Activated T-helper 2 cell treated with anti-CD3 and anti-CD28 coated beads, Interferon-gamma antibody, Interleukin-2, Interleukin-4, amounts not matched to agents 10 μg/mL and 5 μg/mL and 100 μg/mL, durations not matched to agents 14 hours and 24 hours and 36 hours (primary cell): ENCODE data around the gene DNAJC16. TPM values are rescaled to one million over a fixed set of nuclear protein-coding genes. Genes with fewer than 3 reads are reported as not detected.

Source experiments
- DNase-seq: peaks from one replicate; pipeline ENCODE4 v3.0.0; 2021; ENCODE audit warnings: low spot score
- H3K27ac Mint-ChIP-seq: one replicate; pipeline ENCODE4 v1.8.0; 2021; ENCODE audit warnings: mixed read lengths
- H3K27me3 Mint-ChIP-seq: one replicate; pipeline ENCODE4 v1.8.0; 2021; ENCODE audit warnings: low read depth, mixed read lengths
- H3K36me3 Mint-ChIP-seq: one replicate; pipeline ENCODE4 v1.8.0; 2021; ENCODE audit warnings: low read depth, mixed read lengths
- H3K4me1 Mint-ChIP-seq: one replicate; pipeline ENCODE4 v1.8.0; 2021; ENCODE audit warnings: low read depth, mixed read lengths
- H3K4me3 Mint-ChIP-seq: one replicate; pipeline ENCODE4 v1.8.0; 2021; ENCODE audit warnings: low read depth, mild to moderate bottlenecking, moderate library complexity, mixed read lengths
- H3K9me3 Mint-ChIP-seq: one replicate; pipeline ENCODE4 v1.8.0; 2021; ENCODE audit warnings: mixed read lengths
- intact Hi-C: fragments of 100-400 bp; cut with micrococcal nuclease; formaldehyde crosslinking; loops from one replicate; pipeline ENCODE4 v1.15.1; 2023
- total RNA-seq: library from RNA; stranded (reverse); gene quantifications from 2 replicates; pipeline ENCODE4 v1.2.3, GENCODE V29; 2022

DNAJC16 gene
- total RNA-seq, 1 donor from 2014 or later: 18.7 TPM

GRCh38 chr1:15616373-15617172 is 89.9 kb downstream of the DNAJC16 start:
- Mint-ChIP-seq H3K4me3 (peak overlapping the region; percentile 85), H3K4me1 (peaks cover 26% of the 10 kb centered on the region), H3K36me3 (peaks cover 24% of the 10 kb centered on the region), H3K27ac (peak overlapping the region; percentile 95), H3K9me3 (no peaks in the 10 kb centered on the region), H3K27me3 (no peaks in the 10 kb centered on the region)
- no peak for DNase-seq
- intact Hi-C loops: loop anchor here (1.0 to 10.0 kb wide), 5 partner anchors 66 to 751 kb away; partner anchors contain the start of genes DNAJC16, PLEKHM2, SZRD1 and ZBTB17

- Mint-ChIP-seq H3K27me3 (no peaks in the 10 kb centered on the region), H3K36me3 (peaks cover 24% of the 10 kb centered on the region), H3K4me3 (peak within 1 kb of the TSS; percentile 85), H3K27ac (peak within 1 kb of the TSS; percentile 95), H3K4me1 (peaks cover 31% of the 10 kb centered on the region), H3K9me3 (no peaks in the 10 kb centered on the region)
- intact Hi-C loops: loop anchor here (1.0 to 10.0 kb wide), 5 partner anchors 65 to 750 kb away; partner anchors contain the start of genes DNAJC16, PLEKHM2, SZRD1 and ZBTB17
- DNase-seq: peak; percentile 93
Observed at GRCh38 chr1:15617173-15618076, 90.8 kb downstream of the DNAJC16 start, which contains the start of gene DDI2. Gene DDI2 (plus strand): TSS chr1:15617458. CDS start chr1:15617671, 213 bp downstream.

DNA sequence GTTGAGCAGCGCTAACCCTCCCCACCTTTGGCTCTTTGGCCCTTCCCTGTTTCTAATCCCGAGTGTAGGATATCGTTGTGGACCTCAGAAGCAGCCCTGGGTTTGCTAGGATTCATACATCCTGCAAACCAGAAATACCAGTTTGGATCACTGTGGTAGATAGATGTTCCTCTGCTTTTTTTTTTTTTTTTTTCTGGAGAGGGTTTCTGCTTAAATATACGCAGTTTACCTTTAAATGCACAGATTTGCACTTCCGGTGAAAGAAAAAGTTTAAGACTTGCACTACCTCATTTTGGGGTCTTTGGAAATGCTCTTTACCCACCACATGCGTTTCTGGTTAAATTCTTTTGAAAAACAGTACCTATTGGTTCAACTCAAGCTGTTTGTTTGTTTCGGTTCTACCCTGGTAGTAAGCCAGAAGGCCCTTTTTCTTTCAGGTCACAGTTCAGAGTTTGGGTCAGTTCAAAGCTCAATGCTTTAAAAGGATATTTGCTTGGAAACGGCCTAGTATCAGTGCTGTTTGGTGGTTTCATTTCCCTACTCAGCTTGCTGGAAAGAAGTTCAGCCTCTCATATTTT is 91.5 kb downstream of the DNAJC16 start:
- intact Hi-C loops: loop anchor here (5.0 to 10.0 kb wide), 3 partner anchors 64 to 357 kb away; partner anchors contain the start of genes PLEKHM2 and ZBTB17
- H3K4me1 Mint-ChIP-seq: peaks cover 38% of the 10 kb centered on the region
- peaks cover 27% of the 10 kb centered on the region for H3K36me3 Mint-ChIP-seq
- peak overlapping the region; percentile 85 for H3K4me3 Mint-ChIP-seq
- H3K27me3 Mint-ChIP-seq: no peaks in the 10 kb centered on the region
- no peaks in the 10 kb centered on the region for H3K9me3 Mint-ChIP-seq
- peak overlapping the region; percentile 86 for H3K27ac Mint-ChIP-seq
- no peak for DNase-seq

GRCh38 chr1:15618655-15619525 is 92.2 kb downstream of the DNAJC16 start:
- no peaks in the 10 kb centered on the region for H3K27me3 Mint-ChIP-seq
- H3K4me3 Mint-ChIP-seq: peak overlapping the region; percentile 85
- peaks cover 38% of the 10 kb centered on the region for H3K4me1 Mint-ChIP-seq
- peaks cover 27% of the 10 kb centered on the region for H3K36me3 Mint-ChIP-seq
- DNase-seq: no peak
- peak overlapping the region; percentile 86 for H3K27ac Mint-ChIP-seq
- H3K9me3 Mint-ChIP-seq: no peaks in the 10 kb centered on the region
- intact Hi-C loops: loop anchor here (5.0 to 10.0 kb wide), 3 partner anchors 63 to 356 kb away; partner anchors contain the start of genes PLEKHM2 and ZBTB17

DNA sequence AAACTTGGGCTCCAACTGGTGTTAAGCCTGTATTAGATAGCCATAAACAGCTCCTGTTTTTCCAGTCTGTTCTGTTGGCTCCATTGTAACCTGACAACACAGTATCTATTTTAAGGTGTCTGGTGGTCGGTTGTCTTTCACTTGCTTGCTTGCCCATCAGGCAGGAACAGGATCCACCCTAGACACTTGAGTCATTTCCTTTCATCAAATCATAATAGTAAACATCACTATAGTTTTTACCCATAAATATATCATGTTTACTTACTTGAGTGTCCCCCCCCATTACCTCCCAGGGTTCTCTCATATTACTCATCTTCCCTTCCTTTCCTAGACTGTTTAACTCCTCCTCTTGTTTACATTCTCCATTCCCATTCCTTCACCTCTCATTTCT is 93.5 kb downstream of the DNAJC16 start:
- Mint-ChIP-seq H3K4me3 (peak overlapping the region; percentile 55), H3K4me1 (peaks cover 45% of the 10 kb centered on the region), H3K27me3 (no peaks in the 10 kb centered on the region), H3K36me3 (peaks cover 30% of the 10 kb centered on the region), H3K9me3 (no peaks in the 10 kb centered on the region), H3K27ac (no peak overlapping the region)
- intact Hi-C loops: no loop called here
- DNase-seq: no peak

GRCh38 chr1:15620902-15621682 is 94.4 kb downstream of the DNAJC16 start:
- no peak overlapping the region for H3K27ac Mint-ChIP-seq
- no peak for DNase-seq
- H3K27me3 Mint-ChIP-seq: no peaks in the 10 kb centered on the region
- peaks cover 50% of the 10 kb centered on the region for H3K4me1 Mint-ChIP-seq
- intact Hi-C loops: no loop called here
- no peaks in the 10 kb centered on the region for H3K9me3 Mint-ChIP-seq
- H3K4me3 Mint-ChIP-seq: no peak overlapping the region
- H3K36me3 Mint-ChIP-seq: peaks cover 32% of the 10 kb centered on the region

DNA sequence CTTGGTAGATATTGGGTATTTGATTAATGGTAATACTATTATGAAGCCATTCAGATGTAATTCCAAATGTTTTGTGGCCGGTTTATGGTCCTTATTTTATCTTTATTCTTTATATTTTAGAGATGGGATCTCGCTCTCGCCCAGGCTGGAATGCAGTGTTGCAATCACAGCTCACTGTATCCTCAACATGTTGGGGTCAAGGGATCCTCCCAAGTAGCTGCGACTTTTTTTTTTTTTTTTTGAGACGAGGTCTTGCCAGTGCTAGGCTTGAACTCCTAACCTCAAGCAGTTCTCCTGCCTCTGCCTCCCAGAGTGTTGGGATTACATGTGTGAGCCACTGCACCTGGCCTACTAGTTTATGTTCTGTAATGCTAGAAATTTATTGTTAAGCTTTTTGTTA is 95.3 kb downstream of the DNAJC16 start:
- Mint-ChIP-seq H3K4me1 (peaks cover 50% of the 10 kb centered on the region), H3K27me3 (no peaks in the 10 kb centered on the region), H3K4me3 (no peak overlapping the region)

DNA sequence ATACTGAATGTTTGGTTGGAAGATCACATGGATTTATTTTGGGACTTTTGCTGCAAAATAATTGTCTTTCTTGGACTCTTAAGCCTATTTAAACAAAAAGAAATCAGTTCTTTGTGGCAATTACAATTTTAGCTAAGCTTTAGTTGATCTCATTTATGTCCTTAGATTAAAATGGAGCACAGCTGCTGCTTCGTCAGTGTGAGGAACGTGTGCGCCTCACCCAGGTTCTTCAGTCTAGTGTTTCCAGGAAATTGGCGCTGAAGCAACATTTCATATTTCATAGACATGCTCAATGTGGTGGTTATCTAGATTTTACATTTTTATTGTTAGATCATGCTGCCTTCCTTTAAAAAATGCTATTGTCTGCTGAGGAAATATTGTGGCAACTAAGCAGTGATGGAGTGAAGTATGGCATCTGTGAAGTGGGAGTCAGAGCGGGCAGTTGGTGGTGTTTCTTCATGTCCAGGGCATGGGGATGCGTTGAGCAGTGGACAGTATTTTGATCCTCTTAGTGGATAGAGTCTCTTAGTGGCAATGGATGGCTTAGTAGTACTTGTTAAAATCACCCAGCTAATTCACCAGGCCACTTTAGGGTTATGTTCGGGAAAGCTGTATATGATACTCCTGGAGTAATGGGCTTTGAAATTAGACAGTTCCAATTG is 96.2 kb downstream of the DNAJC16 start:
- intact Hi-C loops: no loop called here
- Mint-ChIP-seq H3K4me3 (no peak overlapping the region), H3K9me3 (no peaks in the 10 kb centered on the region), H3K27me3 (no peaks in the 10 kb centered on the region), H3K27ac (no peak overlapping the region), H3K36me3 (peaks cover 48% of the 10 kb centered on the region), H3K4me1 (peaks cover 57% of the 10 kb centered on the region)
- no peak for DNase-seq

More for the DNA sequence above, 95.3 kb downstream of the DNAJC16 start:
- Mint-ChIP-seq H3K27ac (no peak overlapping the region), H3K9me3 (no peaks in the 10 kb centered on the region), H3K36me3 (peaks cover 41% of the 10 kb centered on the region)
- no peak for DNase-seq
- intact Hi-C loops: no loop called here

- no peak overlapping the region for H3K4me3 Mint-ChIP-seq
- H3K4me1 Mint-ChIP-seq: peaks cover 59% of the 10 kb centered on the region
- intact Hi-C loops: no loop called here
- H3K9me3 Mint-ChIP-seq: no peaks in the 10 kb centered on the region
- no peaks in the 10 kb centered on the region for H3K27me3 Mint-ChIP-seq
- DNase-seq: no peak
- peaks cover 45% of the 10 kb centered on the region for H3K36me3 Mint-ChIP-seq
- no peak overlapping the region for H3K27ac Mint-ChIP-seq
Observed at GRCh38 chr1:15623435-15623834, 96.8 kb downstream of the DNAJC16 start.

DNA sequence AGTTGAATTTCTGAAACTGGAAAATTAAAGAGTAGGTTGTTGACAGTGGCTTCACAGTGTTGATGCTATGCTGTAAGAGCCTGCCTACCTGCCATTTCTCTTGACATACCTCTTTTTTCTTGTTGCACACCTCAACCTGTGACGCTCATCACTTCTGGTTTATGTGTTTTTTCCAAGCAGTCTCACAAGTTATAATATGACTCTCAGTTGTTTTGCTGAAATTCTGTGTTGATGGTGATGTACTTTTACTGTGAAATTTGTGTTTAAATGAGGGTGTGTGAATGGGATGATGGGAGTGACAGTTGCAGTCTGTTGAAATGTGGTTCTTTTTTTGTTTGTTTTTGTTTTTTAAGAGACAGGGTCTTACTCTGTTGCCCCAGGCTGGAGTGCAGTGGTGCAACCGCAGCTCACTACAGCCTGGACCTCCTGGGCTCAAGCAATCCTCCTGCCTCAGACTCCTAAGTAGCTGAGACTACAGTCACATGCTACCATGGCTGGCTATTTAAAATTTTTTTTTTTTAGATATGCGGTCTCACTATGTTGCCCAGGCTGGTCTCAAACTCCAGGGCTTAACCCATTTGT is 97.6 kb downstream of the DNAJC16 start:
- peaks cover 53% of the 10 kb centered on the region for H3K4me1 Mint-ChIP-seq
- H3K4me3 Mint-ChIP-seq: no peak overlapping the region
- no peak overlapping the region for H3K27ac Mint-ChIP-seq
- H3K9me3 Mint-ChIP-seq: no peaks in the 10 kb centered on the region
- intact Hi-C loops: no loop called here
- DNase-seq: no peak
- H3K36me3 Mint-ChIP-seq: peaks cover 44% of the 10 kb centered on the region
- no peaks in the 10 kb centered on the region for H3K27me3 Mint-ChIP-seq
